OCI-LY7 (cell line): ENCODE measurements around the gene SENP1. TPM values are rescaled to one million over a fixed set of nuclear protein-coding genes. Genes with fewer than 3 reads are reported as not detected.

Experiments
- BruUV-seq: library from RNA; stranded (reverse); fragments of 400-500 nt; replicated peaks from 2 replicates; lab custom pipeline; 2021; lab: Mats Ljungman, UMichigan
- CTCF ChIA-PET: fragments of 300-600 bp; sonication (Branson Sonifier 250); formaldehyde crosslinking; loops from one replicate; lab custom pipeline; 2022; ENCODE audit warnings: antibody characterized with exemption; ENCODE audit not compliant: unreplicated experiment; lab: Charles Lee
- POLR2A ChIA-PET: fragments of 300-600 bp; sonication (Branson Sonifier 250); formaldehyde crosslinking; loops from one replicate; lab custom pipeline; 2022; ENCODE audit warnings: antibody characterized with exemption; lab: Charles Lee
- DNase-seq: peaks from one replicate; pipeline ENCODE4 v3.0.0-alpha.2; 2015; ENCODE audit warnings: low spot score
- H2AFZ ChIP-seq: fragments of 200-600 bp; sonication (generic), shearing (Covaris generic); 2 replicates; pipeline ENCODE4 v1.6.1; 2014; ENCODE audit warnings: mild to moderate bottlenecking, antibody characterized with exemption, low read length, moderate library complexity
- H3K27ac ChIP-seq: fragments of 200-600 bp; sonication (generic); 2 replicates; pipeline ENCODE4 v1.5.1; 2014; ENCODE audit warnings: mixed run types, low read depth, mild to moderate bottlenecking, moderate library complexity, low read length, inconsistent platforms; ENCODE audit not compliant: poor library complexity, severe bottlenecking
- H3K36me3 ChIP-seq: fragments of 200-600 bp; sonication (generic); 2 replicates; pipeline ENCODE4 v1.6.1; 2014; ENCODE audit warnings: mild to moderate bottlenecking, antibody characterized with exemption, low read length, moderate library complexity, mixed read lengths; ENCODE audit not compliant: insufficient read depth
- H3K4me1 ChIP-seq: fragments of 200-600 bp; sonication (generic); 2 replicates; pipeline ENCODE4 v1.5.1; 2014; ENCODE audit warnings: mild to moderate bottlenecking, low read length; ENCODE audit not compliant: insufficient read depth, poor library complexity, severe bottlenecking
- H3K4me2 ChIP-seq: fragments of 200-600 bp; sonication (generic); 2 replicates; pipeline ENCODE4 v1.6.1; 2014; ENCODE audit warnings: mild to moderate bottlenecking, low read length
- H3K4me3 ChIP-seq: fragments of 200-600 bp; sonication (generic); 2 replicates; pipeline ENCODE4 v1.5.1; 2014; ENCODE audit warnings: mild to moderate bottlenecking, low read depth, low read length; ENCODE audit not compliant: poor library complexity, severe bottlenecking
- H3K79me2 ChIP-seq: fragments of 200-600 bp; sonication (generic); 2 replicates; pipeline ENCODE4 v1.6.1; 2016; ENCODE audit warnings: low read depth, mild to moderate bottlenecking, low read length, moderate library complexity, mixed read lengths; ENCODE audit not compliant: insufficient read depth
- H3K9me2 ChIP-seq: fragments of 200-600 bp; sonication (generic); 2 replicates; pipeline ENCODE4 v1.6.1; 2016; ENCODE audit warnings: mild to moderate bottlenecking, low read length, mixed read lengths; ENCODE audit not compliant: insufficient read depth
- H3K9me3 ChIP-seq: fragments of 200-600 bp; sonication (generic); 2 replicates; pipeline ENCODE4 v1.6.1; 2014; ENCODE audit warnings: mild to moderate bottlenecking, mixed run types, low read length, mixed read lengths
- H4K20me1 ChIP-seq: fragments of 200-600 bp; sonication (generic); 2 replicates; pipeline ENCODE4 v1.6.1; 2014; ENCODE audit warnings: mild to moderate bottlenecking, antibody characterized with exemption, low read length, moderate library complexity, mixed read lengths; ENCODE audit not compliant: insufficient read depth
- EZH2phosphoT487 ChIP-seq: fragments of 200-600 bp; sonication (generic); IDR thresholded peaks from 2 replicates; pipeline ENCODE4 v1.6.1; 2018; ENCODE audit warnings: low read depth, borderline replicate concordance, mild to moderate bottlenecking, mixed run types, antibody characterized with exemption, low read length, moderate library complexity, mixed read lengths
- intact Hi-C: fragments of 100-400 bp; cut with micrococcal nuclease; formaldehyde crosslinking; loops from one replicate; pipeline ENCODE4 v1.10.0; 2022; ENCODE audit not compliant: unreplicated experiment
- total RNA-seq, 2 experiments: library from RNA; depleted of rRNA in 1 of 2; stranded (reverse); fragments of >200 nt in 1 of 2; shearing (Covaris generic) in 1 of 2; gene quantifications; 2 replicates each; pipeline ENCODE4 v1.2.3, GENCODE V29; 2014 to 2022
- TF ChIP-seq, protein P1 (sequence below): fragments of 200-600 bp; sonication (generic); conservative IDR thresholded peaks from 2 replicates; pipeline ENCODE4 v1.5.1; 2014; ENCODE audit warnings: mild to moderate bottlenecking, antibody characterized with exemption, low read length, moderate library complexity, mixed read lengths

Gene SENP1
- total RNA-seq, 2 experiments from 2014 or later: 48.3 to 54.7 TPM

DNA sequence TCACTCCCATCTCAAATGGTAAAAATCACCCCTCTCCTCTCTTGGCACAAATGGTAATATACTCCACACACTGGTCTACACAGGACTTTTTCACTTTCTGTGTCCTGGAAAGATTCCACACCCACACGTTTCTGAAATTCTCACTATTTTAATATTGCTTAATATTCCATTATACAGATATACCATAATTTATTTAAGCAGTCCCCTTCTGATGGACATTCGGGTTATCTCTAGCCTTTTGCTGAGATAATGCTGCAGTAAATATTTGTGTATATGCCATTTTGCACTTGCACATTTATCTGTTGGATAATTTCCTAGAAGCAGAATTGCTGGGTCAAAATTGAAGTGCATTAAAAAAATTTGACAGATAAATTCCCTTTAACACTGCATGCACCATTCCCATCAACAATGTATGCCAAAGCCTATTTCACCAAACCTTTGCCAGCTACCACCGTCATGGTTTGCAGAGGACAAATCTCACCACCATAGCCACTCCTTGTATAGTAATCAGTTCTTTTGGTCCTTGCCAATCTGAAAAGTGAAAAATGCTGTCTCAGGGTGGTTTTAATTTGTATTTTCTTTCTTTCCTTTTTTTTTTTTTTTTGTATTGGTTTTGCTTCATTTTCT is 86.1 kb downstream of the SENP1 start:
- no peak for DNase-seq
- ChIA-PET CTCF (no interaction called here), POLR2A (interaction anchor here (0.6 kb wide), 1 partner anchor 33 kb away, joined by 4 read pairs; no protein-coding TSS in a partner anchor)
- no peak for TF ChIP-seq EZH2phosphoT487
- TF ChIP-seq, protein P1, sequence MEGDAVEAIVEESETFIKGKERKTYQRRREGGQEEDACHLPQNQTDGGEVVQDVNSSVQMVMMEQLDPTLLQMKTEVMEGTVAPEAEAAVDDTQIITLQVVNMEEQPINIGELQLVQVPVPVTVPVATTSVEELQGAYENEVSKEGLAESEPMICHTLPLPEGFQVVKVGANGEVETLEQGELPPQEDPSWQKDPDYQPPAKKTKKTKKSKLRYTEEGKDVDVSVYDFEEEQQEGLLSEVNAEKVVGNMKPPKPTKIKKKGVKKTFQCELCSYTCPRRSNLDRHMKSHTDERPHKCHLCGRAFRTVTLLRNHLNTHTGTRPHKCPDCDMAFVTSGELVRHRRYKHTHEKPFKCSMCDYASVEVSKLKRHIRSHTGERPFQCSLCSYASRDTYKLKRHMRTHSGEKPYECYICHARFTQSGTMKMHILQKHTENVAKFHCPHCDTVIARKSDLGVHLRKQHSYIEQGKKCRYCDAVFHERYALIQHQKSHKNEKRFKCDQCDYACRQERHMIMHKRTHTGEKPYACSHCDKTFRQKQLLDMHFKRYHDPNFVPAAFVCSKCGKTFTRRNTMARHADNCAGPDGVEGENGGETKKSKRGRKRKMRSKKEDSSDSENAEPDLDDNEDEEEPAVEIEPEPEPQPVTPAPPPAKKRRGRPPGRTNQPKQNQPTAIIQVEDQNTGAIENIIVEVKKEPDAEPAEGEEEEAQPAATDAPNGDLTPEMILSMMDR: no peak
- no peaks in the 10 kb centered on the region for H3K9me3 ChIP-seq
- H3K4me3 ChIP-seq: no peak overlapping the region
- no peaks in the 10 kb centered on the region for H3K79me2 ChIP-seq
- intact Hi-C loops: no loop called here
- H3K36me3 ChIP-seq: no peaks in the 10 kb centered on the region
- H3K4me1 ChIP-seq: no peaks in the 10 kb centered on the region
- no peaks in the 10 kb centered on the region for H4K20me1 ChIP-seq
- no peak overlapping the region for H3K27ac ChIP-seq
- H3K9me2 ChIP-seq: no peaks in the 10 kb centered on the region
- no peak overlapping the region for H3K4me2 ChIP-seq
- H2AFZ ChIP-seq: no peak overlapping the region
- BruUV-seq: no TSS peak

DNA sequence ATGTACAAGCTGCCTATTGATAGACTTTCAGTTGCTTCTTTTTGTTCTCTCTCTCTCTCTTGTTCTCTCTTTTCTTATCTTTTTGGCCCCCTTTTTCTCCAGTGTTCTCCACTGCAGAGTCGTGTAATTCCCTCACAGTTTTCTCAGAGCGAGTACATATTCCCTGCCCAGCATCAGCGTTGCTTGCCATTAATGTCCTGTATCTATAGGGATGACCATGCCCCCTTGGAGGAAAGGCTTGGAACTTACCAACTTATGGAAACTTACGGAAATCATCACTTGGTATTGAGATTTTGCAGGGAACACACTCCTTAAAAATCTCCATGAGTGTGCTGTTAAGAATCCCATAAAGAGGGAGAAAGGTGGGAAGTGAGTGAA is 87.3 kb downstream of the SENP1 start:
- H3K9me3 ChIP-seq: no peaks in the 10 kb centered on the region
- no peaks in the 10 kb centered on the region for H3K4me1 ChIP-seq
- intact Hi-C loops: no loop called here
- no peaks in the 10 kb centered on the region for H3K36me3 ChIP-seq
- no peaks in the 10 kb centered on the region for H3K79me2 ChIP-seq
- H4K20me1 ChIP-seq: no peaks in the 10 kb centered on the region
- no peak overlapping the region for H2AFZ ChIP-seq
- no TSS peak for BruUV-seq
- CTCF ChIA-PET: no interaction called here
- TF ChIP-seq EZH2phosphoT487: no peak
- TF ChIP-seq, protein P1: no peak
- H3K4me3 ChIP-seq: no peak overlapping the region
- H3K4me2 ChIP-seq: no peak overlapping the region
- H3K27ac ChIP-seq: no peak overlapping the region
- no peaks in the 10 kb centered on the region for H3K9me2 ChIP-seq
- DNase-seq: no peak
- POLR2A ChIA-PET: no interaction called here

DNA sequence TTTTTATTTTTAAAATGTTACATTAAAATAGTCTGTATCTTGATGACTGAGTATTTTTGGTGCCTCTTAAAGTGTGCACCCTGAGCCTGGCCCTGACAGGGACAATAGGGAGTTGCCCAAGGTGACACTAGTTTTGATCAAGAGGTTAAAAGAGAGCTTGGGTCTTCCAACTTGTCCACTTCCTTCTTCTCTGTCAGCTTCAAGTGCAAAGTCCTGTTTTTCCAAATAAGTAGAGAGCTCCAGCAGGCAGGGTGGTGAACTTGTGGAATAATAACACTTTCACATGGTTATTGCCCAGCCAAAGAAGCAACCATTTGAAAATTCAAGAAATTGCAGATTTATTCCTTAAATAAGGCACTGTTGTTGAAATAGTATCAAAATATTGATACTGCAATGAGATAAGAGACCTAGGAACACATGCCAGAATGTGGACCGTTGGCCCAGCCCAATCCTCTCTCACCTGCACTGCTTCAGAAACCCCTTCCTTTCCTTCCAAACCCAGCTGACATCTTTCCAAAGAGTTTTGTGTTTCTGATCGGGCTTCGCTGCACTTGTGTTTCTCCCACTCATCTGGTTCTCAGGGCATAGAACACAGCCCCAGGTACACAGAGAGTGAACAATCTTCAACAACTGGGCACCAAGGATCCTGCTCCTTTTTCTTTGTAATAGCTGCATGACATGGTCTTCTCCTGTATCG is 87.8 kb downstream of the SENP1 start:
- BruUV-seq: no TSS peak
- no peak overlapping the region for H3K27ac ChIP-seq
- H3K4me3 ChIP-seq: no peak overlapping the region
- H4K20me1 ChIP-seq: no peaks in the 10 kb centered on the region
- H2AFZ ChIP-seq: no peak overlapping the region
- H3K36me3 ChIP-seq: no peaks in the 10 kb centered on the region
- ChIA-PET POLR2A (no interaction called here), CTCF (interaction anchor here (0.6 kb wide), 2 partner anchors 67 to 182 kb away, joined by 3 to 5 read pairs; no protein-coding TSS in a partner anchor)
- TF ChIP-seq EZH2phosphoT487: no peak
- TF ChIP-seq, protein P1: no peak
- no peaks in the 10 kb centered on the region for H3K4me1 ChIP-seq
- H3K9me2 ChIP-seq: no peaks in the 10 kb centered on the region
- H3K4me2 ChIP-seq: no peak overlapping the region
- intact Hi-C loops: no loop called here
- H3K79me2 ChIP-seq: no peaks in the 10 kb centered on the region
- no peak for DNase-seq
- no peaks in the 10 kb centered on the region for H3K9me3 ChIP-seq
